NCI-H2171 (cell line): Measurements from ENCODE around the gene CPSF3.
A peak's percentile ranks its signal among the peaks of the same experiment; 100 is the strongest.
"Not testable (repeated sequence)": the region's sequence is repeated elsewhere in the genome, so short reads cannot be mapped to it uniquely, and the experiment has no call there.

ENCODE experiments used
- DNase-seq: peaks from one replicate; lab custom pipeline; 2025; lab: John Stamatoyannopoulos, UW

CPSF3 gene

DNA sequence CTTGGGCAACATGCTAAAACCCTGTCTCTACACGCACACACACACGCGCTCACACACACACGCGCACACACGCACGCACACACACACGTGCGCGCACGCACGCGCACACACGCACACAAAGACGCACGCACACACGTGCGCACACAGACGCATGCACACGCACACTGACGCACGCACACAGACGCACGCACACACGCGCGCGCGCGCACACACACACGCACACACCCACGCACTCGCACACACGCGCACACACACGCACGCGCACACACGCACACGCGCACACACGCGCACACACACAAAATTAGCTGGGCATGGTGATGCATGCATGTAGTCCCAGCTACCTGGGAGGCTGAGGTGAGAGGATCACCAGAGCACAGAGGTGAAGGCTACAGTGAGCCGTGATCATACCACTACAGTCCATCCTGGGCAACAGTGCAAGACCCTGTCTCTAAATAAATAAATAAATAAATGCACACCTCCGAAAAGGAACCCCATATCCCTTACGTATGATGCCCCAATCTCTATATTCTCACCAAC, 42.8 kb downstream of the CPSF3 start:
- no peak for DNase-seq

DNA sequence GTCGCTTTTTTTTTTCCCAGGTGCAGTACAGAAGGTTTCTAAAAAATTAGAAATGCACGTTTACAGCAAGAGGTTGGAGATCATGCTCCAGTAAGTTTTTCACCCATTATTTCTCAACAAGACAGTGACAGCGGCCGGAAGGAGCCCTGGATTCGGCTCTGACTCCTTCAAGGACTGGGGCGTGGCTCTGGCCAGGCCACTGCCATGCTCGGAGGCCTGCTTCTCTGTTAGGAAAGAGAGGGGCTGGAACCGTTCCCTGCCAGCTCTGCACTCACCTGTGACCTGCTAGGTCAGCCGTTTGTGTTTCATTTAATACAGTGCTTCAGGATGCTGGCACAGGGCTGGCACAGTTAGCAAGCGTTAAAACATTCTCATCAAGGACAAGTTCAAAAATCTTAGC, 44.2 kb downstream of the CPSF3 start:
- no peak for DNase-seq

- no peak for DNase-seq
These were observed 47.8 kb downstream of the CPSF3 start for GRCh38 chr2:9471206-9471605.

DNA sequence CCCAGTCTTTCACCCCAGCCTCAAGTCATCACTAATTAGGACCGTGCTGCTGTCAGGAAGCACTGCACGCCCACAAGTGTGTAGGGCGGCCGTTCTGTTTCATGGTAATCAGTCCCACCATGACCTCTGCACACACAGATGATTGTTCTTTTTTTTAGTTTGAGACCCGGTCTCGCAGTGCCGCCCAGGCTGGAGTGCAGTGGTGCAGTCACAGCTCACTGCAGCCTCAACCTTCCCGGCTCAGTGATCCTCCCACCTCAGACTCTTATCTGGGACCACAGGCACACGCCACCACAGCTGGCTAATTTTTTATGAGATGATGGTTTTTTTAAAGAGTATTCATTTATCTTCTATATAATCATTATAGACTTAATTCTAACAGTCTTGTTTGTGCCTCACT, 49.1 kb downstream of the CPSF3 start:
- no peak for DNase-seq

- DNase-seq, result no peak
These were observed 50.0 kb downstream of the CPSF3 start for GRCh38 chr2:9473308-9473984.

- DNase-seq, result peak; percentile 23
These were observed 50.5 kb downstream of the CPSF3 start for GRCh38 chr2:9473985-9474360.

DNA sequence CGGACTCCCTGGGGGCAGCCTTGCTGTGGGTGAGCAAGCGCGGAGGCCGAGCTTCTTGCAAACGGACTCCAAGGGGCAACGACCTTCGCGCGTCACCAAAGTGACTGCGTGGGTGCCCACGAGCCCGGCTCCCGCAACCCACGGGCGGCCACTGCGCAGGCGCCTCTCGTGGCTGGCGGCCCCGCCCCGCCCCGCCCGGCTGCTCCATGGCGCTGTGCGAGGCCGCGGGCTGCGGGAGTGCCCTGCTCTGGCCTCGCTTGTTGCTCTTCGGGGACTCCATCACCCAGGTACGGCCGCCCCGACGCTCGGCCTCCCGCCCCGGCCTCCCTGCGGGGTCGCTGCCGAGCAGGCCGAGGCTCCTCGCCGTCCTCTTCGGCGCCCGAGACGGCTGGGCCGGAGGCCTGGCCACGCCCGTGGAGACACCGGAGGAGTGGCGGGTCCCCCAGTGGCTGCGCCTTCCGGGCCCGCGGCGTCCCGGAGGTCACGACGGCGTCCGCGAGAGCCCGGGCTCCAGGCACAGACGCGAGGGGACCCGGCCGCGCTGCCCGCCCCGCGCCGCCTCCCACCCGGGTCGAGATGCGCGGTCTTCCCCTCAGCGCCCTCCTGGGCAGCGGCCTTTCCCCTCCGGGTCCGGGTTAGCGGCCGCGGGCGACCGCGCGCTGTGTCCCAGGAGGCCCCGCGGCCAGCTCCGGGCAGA, 51.1 kb downstream of the CPSF3 start, which contains the start of gene IAH1:
TSS of gene IAH1 (plus strand) at position 191 of the 697 bp plus-strand sequence. CDS start at position 207, 16 bp downstream.
- peak; percentile 57 for DNase-seq

- DNase-seq, result no peak
These were observed 54.5 kb downstream of the CPSF3 start for GRCh38 chr2:9477914-9478313.

DNA sequence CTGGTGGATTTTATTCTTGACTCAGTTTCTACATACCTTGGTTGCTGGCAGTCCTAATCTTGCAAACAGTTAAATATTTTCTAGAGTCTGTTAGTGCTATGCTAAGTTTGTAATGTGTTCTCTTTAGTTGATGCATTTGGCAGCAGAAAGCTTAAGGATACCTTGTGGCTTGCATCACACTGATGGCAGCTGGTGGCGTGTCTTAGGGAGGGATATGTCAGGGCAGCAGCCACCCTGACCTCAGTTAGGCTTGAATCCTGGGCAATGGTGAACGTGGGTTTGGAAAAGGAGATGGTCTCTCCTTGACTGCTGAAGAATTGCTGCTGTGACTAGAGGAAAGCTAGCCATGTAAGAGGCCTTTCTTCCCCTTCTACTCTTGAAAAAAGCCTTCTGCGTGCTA, 55.1 kb downstream of the CPSF3 start:
- DNase-seq, result no peak

GRCh38 chr2:9480157-9480556, 56.7 kb downstream of the CPSF3 start:
- DNase-seq, result no peak

DNA sequence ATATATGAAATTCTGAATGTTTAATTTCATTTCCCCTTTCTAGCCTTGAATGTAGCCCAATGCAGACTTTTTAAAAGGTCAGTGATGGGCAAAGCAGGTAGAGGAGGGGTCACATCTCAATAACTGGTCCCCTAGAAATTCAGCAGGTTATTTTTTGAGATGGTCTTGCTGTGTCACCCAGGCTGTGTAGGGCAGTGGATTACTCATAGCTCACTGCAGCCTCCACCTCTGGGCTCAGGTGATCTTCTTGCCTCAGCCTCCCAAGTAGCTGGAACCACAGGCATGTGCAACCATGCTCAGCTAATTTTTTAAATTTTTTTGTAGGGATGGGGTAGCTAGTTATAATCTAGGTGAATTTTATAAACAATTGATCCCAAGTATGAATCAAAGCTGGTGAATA, 59.7 kb downstream of the CPSF3 start:
- DNase-seq, result no peak

DNA sequence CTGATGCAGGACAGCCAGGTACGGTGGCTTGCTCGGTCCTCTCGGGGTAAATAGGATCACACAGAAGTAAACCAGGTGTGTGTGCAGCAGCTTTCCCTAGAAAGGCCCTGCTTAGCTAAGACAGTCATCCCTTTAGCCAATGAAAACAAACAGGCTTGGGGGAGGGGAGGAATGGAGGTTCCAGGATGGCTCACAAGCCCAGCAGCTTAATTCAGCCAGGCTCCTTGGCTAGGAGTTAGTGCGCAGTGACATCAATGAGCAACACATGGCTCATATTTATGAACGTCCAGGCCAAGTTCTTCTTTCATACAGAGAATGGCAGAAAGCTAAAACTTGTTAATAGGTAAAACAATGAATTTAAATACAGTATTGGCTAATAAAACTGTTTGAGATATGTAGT, 61.1 kb downstream of the CPSF3 start:
- no peak for DNase-seq

GRCh38 chr2:9488583-9489547, 65.4 kb downstream of the CPSF3 start:
- DNase-seq, result no peak

- no peak for DNase-seq
These were observed 67.3 kb downstream of the CPSF3 start for GRCh38 chr2:9490789-9491188.

DNA sequence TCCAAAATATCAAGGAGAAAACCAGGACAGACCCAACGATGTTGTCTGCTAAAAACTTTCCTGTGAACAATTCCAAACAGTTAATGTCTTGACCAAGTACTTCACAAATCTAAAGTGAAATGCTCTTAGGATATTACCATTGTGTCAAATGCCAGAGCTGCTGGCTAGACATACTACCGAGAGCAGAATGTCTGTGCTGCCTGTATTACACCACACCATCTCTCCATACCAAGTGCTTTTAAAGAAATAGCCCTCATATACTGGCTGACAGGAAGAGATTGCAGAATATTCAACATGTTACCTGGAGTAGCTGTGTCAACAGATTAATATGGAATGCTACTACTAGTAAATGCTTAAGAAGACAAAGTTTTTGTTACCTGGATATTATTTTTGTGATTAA, 69.5 kb downstream of the CPSF3 start:
- no peak for DNase-seq

DNA sequence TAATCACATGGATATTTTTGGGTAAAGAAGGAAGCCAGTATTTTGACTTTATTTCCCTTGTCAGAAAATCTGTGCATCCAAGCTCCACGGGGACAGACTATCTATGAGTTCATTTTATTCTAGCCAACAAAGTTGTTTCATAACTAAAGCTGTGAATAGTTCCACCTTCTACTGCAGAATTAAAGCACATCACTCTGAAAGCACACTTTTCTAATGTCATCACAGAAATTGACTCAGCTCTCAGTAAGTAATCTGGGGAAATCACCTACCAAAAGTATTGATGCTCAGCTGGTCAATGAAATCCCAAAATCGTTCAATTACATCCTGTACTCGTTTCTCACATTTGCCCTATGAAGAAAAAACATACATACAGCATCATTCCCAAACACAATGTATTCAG, 70.0 kb downstream of the CPSF3 start:
- no peak for DNase-seq

DNA sequence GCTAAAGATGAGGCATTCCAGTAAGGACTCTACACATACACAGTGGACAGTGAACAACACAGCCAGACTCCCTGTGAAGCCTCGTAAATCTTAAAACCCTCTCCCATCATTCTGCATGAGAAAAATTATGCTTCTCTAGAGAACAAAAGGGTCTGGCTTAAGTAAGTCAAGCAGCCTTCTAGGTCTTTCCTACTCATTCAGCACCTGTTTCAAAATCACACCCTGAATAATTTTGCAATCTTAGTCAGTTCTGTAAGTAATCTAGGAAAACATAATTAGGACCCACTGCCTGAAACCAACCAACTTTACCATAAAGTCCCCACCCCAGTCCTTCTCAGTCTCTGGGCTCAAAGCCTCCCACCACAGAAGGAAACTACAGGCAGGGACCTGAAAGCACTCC, 70.6 kb downstream of the CPSF3 start:
- DNase-seq, result no peak

DNA sequence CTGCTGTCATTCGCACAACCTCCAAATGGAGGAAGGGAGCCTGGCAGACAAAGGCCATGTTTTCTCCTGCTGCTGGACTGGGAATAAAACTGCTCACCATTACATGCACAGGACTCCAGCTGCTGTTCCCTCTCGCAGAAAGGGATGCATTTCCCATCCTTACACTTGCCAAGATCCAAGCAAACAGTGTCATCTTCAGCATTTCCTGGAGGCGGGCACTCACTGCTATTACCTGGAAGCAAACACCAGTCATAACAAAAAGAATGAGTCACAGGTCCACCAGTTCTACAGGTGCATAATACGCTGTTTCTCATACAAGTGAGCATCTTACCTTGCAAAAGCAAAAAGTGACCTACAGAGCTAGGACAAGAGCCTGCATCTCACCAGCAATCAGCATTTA, 73.6 kb downstream of the CPSF3 start:
- DNase-seq, result no peak

DNA sequence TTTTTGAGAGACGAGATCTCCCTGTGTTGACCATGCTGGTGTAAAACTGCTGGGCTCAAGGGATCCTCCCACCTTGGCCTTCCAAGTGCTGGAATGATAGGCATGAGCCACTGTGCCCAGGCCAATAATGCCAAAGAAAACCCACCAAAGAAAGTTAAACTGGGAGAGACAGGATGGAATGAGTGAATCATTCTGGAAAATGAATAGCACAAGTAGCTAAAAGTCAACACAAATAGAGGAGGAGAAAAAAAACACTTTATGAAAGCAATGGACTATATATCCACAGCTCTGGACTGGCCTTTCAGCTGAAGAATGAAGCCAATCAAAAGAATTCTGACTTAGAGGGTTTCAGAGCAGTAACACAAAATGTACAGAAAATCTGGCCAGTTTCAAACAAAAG, 74.8 kb downstream of the CPSF3 start:
- no peak for DNase-seq

DNA sequence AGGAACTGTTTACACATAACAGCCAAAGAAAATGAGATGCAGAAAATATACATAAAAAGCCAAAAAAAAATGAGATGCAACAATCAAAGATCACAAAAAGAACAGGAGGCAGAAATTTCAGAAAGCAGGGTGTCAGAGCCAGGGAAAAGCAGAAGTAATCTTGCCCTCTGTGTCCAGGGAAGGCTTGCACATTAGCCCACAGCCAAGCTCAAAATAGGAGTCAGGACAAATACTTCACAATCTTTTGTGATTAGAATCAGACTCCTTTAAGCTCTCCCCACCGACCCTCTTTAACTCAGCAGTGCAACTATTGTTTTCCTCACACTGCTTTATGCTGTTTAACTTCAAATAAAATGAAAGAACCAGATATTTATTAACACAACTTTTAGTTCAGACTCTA, 85.5 kb downstream of the CPSF3 start:
- no peak for DNase-seq

DNA sequence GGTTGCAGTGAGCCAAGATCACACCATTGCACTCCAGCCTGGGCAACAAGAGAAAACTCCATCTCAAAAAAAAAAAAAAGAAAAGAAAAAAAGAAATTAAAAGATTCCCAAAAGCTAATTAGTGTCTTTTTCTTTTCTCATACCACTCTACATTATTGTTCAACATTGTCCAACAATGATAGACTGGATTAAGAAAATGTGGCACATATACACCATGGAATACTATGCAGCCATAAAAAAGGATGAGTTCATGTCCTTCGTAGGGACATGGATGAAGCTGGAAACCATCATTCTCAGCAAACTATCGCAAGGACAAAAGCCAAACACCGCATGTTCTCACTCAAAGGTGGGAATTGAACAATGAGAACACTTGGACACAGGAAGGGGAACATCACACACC, 90.5 kb downstream of the CPSF3 start:
- DNase-seq, result not testable (repeated sequence)

GRCh38 chr2:9517118-9517782, 93.8 kb downstream of the CPSF3 start:
- DNase-seq, result no peak
